Measurements from ENCODE around the gene DIAPH1.

The DIAPH1 gene

GRCh38 chr5:141496038-141496437 is 122.8 kb downstream of the DIAPH1 start:
- no peak for DNase-seq

- no peak for DNase-seq
Measured at GRCh38 chr5:141495453-141495811, 123.4 kb downstream of the DIAPH1 start.

- DNase-seq = no peak
Measured at GRCh38 chr5:141494761-141495452, 123.9 kb downstream of the DIAPH1 start.

GRCh38 chr5:141493500-141494422 is 125.0 kb downstream of the DIAPH1 start:
- DNase-seq = no peak

- DNase-seq = no peak
Measured at GRCh38 chr5:141492168-141492885, 126.5 kb downstream of the DIAPH1 start.

- no peak for DNase-seq
Measured at GRCh38 chr5:141491323-141492167, 127.3 kb downstream of the DIAPH1 start.

DNA sequence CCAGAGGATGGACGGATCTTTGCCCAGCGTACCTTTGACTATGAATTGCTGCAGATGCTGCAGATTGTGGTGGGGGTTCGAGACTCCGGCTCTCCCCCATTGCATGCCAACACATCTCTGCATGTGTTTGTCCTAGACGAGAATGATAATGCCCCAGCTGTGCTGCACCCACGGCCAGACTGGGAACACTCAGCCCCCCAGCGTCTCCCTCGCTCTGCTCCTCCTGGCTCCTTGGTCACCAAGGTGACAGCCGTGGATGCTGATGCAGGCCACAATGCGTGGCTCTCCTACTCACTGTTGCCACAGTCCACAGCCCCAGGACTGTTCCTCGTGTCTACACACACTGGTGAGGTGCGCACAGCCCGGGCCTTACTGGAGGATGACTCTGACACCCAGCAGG is 128.0 kb downstream of the DIAPH1 start:
- no peak for DNase-seq

DNA sequence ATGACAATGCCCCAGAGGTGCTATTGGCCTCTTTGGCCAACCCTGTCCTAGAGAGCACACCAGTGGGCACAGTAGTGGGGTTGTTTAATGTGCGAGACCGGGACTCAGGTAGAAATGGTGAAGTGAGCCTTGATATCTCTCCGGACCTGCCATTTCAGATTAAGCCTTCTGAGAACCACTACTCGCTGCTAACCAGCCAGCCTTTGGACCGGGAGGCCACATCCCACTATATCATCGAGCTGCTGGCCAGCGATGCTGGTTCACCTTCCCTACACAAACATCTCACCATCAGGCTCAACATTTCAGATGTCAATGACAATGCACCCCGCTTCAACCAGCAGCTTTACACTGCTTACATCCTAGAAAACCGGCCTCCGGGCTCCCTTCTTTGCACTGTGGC is 128.5 kb downstream of the DIAPH1 start:
- DNase-seq = no peak

DNA sequence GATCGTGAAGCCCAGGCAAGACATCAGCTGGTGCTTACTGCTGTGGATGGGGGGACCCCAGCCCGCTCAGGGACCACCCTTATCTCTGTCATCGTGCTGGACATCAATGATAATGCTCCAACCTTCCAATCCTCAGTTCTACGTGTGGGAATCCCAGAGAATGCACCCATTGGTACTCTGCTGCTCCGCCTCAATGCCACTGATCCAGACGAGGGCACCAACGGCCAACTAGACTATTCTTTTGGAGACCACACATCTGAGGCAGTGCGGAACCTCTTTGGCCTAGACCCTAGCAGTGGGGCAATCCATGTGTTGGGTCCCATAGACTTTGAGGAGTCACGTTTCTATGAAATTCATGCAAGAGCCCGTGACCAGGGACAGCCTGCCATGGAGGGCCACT is 129.0 kb downstream of the DIAPH1 start:
- no peak for DNase-seq

GRCh38 chr5:141488591-141489561 is 129.9 kb downstream of the DIAPH1 start, which contains the start of gene PCDHGC5:
Gene PCDHGC5 (plus strand): TSS chr5:141489081. CDS start chr5:141489241, 160 bp downstream.
- peak; percentile 46 for DNase-seq

- no peak for DNase-seq
Measured at GRCh38 chr5:141487131-141487530, 131.7 kb downstream of the DIAPH1 start.

DNA sequence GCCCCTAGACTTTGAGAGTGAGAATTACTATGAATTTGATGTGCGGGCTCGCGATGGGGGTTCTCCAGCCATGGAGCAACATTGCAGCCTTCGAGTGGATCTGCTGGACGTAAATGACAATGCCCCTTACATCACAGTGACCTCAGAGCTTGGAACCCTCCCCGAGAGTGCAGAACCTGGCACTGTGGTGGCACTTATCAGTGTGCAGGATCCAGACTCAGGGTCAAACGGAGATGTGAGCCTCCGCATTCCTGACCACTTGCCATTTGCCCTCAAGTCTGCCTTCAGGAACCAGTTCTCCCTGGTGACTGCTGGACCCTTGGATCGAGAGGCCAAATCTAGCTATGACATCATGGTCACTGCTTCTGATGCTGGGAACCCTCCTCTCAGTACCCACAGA is 132.7 kb downstream of the DIAPH1 start:
- DNase-seq = no peak

DNA sequence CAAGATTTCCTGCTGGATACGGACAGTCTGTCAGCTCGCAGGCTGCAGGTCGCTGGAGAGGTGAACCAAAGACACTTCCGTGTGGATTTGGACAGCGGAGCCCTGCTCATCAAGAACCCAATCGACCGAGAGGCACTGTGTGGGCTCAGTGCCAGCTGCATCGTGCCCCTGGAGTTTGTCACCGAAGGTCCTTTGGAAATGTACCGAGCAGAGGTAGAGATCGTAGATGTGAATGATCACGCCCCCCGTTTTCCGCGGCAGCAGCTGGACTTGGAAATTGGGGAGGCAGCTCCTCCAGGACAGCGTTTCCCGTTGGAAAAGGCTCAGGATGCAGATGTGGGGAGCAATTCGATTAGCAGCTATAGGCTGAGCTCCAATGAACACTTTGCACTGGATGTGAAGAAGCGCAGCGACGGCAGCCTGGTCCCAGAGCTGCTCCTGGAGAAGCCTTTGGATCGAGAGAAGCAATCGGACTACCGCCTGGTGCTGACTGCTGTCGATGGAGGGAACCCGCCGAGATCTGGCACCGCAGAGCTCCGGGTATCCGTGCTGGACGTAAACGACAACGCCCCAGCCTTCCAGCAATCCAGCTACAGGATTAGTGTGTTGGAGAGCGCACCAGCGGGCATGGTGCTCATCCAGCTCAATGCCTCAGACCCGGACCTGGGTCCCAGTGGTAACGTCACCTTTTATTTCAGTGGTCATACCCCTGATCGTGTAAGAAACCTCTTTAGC is 133.3 kb downstream of the DIAPH1 start:
- DNase-seq = no peak

DNA sequence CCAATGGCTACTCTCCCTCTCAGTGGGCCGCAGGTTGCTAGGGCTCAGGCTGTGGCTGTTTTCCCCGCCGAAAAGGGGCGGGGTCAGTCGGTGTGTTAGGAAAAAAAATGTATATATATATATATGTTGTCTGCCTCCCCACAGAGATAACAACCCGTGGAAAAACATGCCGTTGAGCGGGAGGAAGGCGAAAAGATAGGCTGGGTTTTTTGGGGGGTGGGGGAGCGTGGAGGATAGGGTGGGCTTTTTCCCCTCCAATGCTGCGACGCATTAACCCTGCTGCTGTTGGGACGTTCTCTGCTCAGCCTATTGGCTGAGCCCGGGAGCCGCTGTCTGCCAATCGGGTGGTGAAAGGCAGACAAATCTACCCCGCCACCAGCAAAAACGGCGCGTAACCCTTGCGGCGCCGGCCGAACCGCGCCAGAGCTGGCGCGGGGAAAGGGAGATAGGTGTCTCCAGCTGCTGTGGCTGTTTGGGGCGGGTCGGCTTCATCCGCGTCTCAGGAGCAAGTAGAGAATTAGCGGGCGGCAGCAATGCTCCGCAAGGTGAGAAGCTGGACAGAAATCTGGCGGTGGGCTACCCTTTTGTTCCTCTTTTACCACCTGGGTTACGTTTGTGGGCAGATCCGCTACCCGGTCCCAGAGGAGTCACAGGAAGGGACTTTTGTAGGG is 134.0 kb downstream of the DIAPH1 start, which contains the start of gene PCDHGC4:
Gene PCDHGC4, plus strand, starts transcription at position 390 of the 671 bp plus-strand sequence. Its CDS starts 144 bp downstream, at position 534.
- DNase-seq = no peak

GRCh38 chr5:141484310-141484640 is 134.5 kb downstream of the DIAPH1 start:
- no peak for DNase-seq

- no peak for DNase-seq
Measured at GRCh38 chr5:141483902-141484301, 134.9 kb downstream of the DIAPH1 start.

DNA sequence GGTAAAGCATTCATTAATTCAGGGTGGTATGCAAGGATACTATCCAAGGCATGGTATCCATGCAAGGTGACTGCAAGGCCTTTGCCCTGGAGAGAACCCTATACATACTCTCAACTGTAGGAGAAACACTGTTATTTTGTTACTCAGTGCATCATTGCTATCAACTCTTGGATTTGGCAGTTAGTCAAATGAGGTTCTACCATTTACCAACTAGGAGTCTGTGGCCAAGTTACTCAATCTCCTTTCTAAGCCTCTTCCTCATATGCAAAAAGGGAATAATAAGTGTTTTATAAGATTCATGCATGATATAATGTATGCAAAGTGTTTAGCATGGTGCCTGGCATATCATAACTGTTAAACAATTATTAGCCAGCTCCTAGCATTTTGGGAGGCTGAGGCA is 139.0 kb downstream of the DIAPH1 start:
- DNase-seq = no peak

DNA sequence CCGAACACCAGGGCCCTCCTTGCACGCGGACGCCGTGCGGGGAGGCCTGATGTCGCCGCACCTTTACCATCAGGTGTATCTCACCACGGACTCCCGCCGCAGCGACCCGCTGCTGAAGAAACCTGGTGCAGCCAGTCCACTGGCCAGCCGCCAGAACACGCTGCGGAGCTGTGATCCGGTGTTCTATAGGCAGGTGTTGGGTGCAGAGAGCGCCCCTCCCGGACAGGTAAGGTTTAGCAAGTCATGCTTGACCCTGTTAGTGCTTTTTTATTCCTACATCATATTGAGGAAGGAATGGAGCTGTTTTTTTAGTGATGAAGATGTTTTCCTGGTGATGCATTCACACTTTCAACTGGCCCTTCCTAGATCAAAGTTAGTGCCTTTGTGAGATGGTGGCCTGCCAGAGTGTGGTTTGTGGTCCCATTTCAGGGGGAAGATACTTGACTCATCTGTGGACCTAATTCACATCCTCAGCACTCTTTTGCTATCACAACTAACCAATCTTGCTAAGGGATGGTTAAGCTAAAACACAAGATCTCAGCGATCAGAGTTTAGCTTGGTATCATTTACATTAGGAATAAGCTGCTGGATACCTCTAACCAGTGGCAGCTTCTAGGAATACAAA is 140.4 kb downstream of the DIAPH1 start:
- DNase-seq = no peak

GRCh38 chr5:141477815-141478214 is 141.0 kb downstream of the DIAPH1 start:
- DNase-seq = no peak
